ENCODE measurements around the gene WDR43. TPM values are rescaled to one million over a fixed set of nuclear protein-coding genes. Genes with fewer than 3 reads are reported as not detected.

Gene WDR43
- total and polyA plus RNA-seq, 9 donors: 21.4 to 37.3 (median 31.2) TPM

Other genes starting within 250 kb of the WDR43 start
- gene PPP1CB, start 142.8 kb upstream of the WDR43 start, total RNA-seq: 124 TPM
- 100 to 1,000 TPM; 123 to 173 (median 164) TPM for gene PPP1CB, start 142.8 kb upstream of the WDR43 start, polyA plus RNA-seq (ENCODE audit: insufficient read depth in 1 of 8, insufficient read length in 8 of 8, low replicate concordance in 1 of 8)
- gene SPDYA, start 83.8 kb upstream of the WDR43 start, total RNA-seq: 0.75 TPM
- 1 to 10 TPM in 4 of 8 donors, under 1 TPM in 4; 0.33 to 2.1 (median 1.00) TPM for gene SPDYA, start 83.8 kb upstream of the WDR43 start, polyA plus RNA-seq (ENCODE audit: insufficient read depth in 1 of 8, insufficient read length in 8 of 8, low replicate concordance in 1 of 8)
- 9.4 TPM for gene TRMT61B, start 24.4 kb upstream of the WDR43 start, total RNA-seq
- gene TRMT61B, start 24.4 kb upstream of the WDR43 start, polyA plus RNA-seq (ENCODE audit: insufficient read depth in 1 of 8, insufficient read length in 8 of 8, low replicate concordance in 1 of 8): 10 to 100 TPM; 10.0 to 15.1 (median 11.2) TPM
- 1.2 TPM for gene TOGARAM2, start 86.6 kb downstream of the WDR43 start, total RNA-seq
- gene TOGARAM2, start 86.6 kb downstream of the WDR43 start, polyA plus RNA-seq (ENCODE audit: insufficient read depth in 1 of 8, insufficient read length in 8 of 8, low replicate concordance in 1 of 8): 1 to 10 TPM in 7 of 8 donors, under 1 TPM in 1; 0.52 to 3.8 (median 1.6) TPM
- gene PCARE, start 179.9 kb downstream of the WDR43 start, total RNA-seq: 0.09 TPM
- gene PCARE, start 179.9 kb downstream of the WDR43 start, polyA plus RNA-seq (ENCODE audit: insufficient read depth in 1 of 8, insufficient read length in 8 of 8, low replicate concordance in 1 of 8): under 1 TPM; 0.12 to 0.53 (median 0.22) TPM
- 18.7 TPM for gene CLIP4, start 220.7 kb downstream of the WDR43 start, total RNA-seq
- 10 to 100 TPM; 10.8 to 16.1 (median 12.8) TPM for gene CLIP4, start 220.7 kb downstream of the WDR43 start, polyA plus RNA-seq (ENCODE audit: insufficient read depth in 1 of 8, insufficient read length in 8 of 8, low replicate concordance in 1 of 8)

Data from muscle of leg (tissue), 9 donors.